Muscle of leg (tissue), 11 donors: ENCODE measurements around the gene USP47. TPM values are rescaled to one million over a fixed set of nuclear protein-coding genes. Genes with fewer than 3 reads are reported as not detected.

Experiments used
- DNase-seq: peaks from one replicate; pipeline ENCODE4 v3.0.0; 2013
- H3K27ac ChIP-seq: one replicate; pipeline ENCODE4 v1.5.1; 2013; ENCODE audit warnings: mild to moderate bottlenecking, low read length, control low read depth
- H3K27me3 ChIP-seq: one replicate; pipeline ENCODE4 v1.6.1; 2013; ENCODE audit warnings: low read length; ENCODE audit not compliant: control insufficient read depth, insufficient read depth
- H3K36me3 ChIP-seq: one replicate; pipeline ENCODE4 v1.6.1; 2013; ENCODE audit warnings: low read length; ENCODE audit not compliant: control insufficient read depth, insufficient read depth
- H3K4me1 ChIP-seq: one replicate; pipeline ENCODE4 v1.6.1; 2013; ENCODE audit warnings: low read length; ENCODE audit not compliant: control insufficient read depth, insufficient read depth
- H3K4me3 ChIP-seq: one replicate; pipeline ENCODE4 v1.5.1; 2013; ENCODE audit warnings: low read length, control low read depth
- H3K9me3 ChIP-seq: replicated peaks from 2 replicates; pipeline ENCODE4 v1.6.1; 2013; ENCODE audit warnings: low read depth, low read length; ENCODE audit not compliant: control insufficient read depth
- WGBS: methylation state at CpG from one replicate; pipeline ENCODE4 v1.1.5; 2013; ENCODE audit warnings: missing lambda C conversion rate; ENCODE audit not compliant: insufficient coverage; 5-methylcytosine and 5-hydroxymethylcytosine counted together
- polyA plus RNA-seq, 8 donors: library from polyadenylated mRNA; unstranded; fragments of 120-200 nt; gene quantifications; one replicate each; pipeline versions ENCODE4 v1.2.1 to v1.2.3, GENCODE V29; 2013; ENCODE audit warnings: inconsistent platforms in 1 of 8, low replicate concordance in 1 of 8; ENCODE audit not compliant: insufficient read length in 8 of 8, insufficient read depth in 1 of 8
- total RNA-seq: library from RNA; stranded (reverse); fragments of 120-200 nt; gene quantifications from one replicate; pipeline ENCODE4 v1.2.4, GENCODE V29; 2013

USP47 gene
- total and polyA plus RNA-seq, 9 donors, result 50.1 to 74.4 (median 67.7) TPM

DNA sequence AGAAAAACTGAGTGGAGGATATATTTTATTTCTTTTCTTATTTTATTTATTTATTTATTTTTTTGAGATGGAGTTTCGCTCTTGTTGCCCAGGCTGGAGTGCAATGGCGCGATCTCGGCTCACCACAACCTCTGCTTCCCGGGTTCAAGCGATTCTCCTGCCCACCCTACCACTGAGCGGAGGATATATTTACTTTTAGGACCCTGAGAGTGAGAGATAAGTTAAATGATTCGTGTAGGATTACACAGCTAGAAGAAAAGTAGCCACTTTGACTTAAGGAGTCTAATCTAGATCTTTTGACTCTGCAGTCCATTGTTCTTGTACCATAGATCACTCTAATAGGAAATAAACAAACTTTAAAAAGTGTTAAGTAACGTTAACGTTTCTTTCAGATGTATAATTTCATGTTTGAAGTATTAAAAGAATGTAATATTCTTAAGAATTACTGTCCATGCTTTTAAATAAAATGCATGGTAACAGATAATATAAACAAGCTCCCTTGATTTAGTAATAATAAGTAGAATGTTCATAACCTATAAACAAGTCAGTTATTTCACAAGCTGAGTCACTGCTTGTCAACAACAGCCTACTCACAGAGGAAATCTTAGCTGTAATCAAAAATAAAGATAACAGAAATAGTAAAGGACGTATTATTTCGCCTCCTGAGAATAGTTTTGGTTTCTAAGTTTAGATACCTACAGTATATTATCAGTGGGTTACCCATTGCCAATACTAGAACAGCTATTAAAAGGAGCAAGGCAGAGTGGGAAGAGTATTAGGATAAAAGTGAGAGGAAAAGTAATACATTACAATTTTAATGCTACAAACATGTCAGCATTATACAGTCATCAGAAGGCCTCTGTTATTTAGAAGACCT lies 18.6 kb downstream of the USP47 start:
- no peak for DNase-seq
- H3K4me3 ChIP-seq, result no peak overlapping the region
- no peaks in the 10 kb centered on the region for H3K27me3 ChIP-seq
- H3K27ac ChIP-seq, result no peak overlapping the region
- no peaks in the 10 kb centered on the region for H3K36me3 ChIP-seq
- H3K4me1 ChIP-seq, result no peaks in the 10 kb centered on the region
- WGBS, result no CpG with 5 or more reads among the region's 12 CpGs
- no peaks in the 10 kb centered on the region for H3K9me3 ChIP-seq

DNA sequence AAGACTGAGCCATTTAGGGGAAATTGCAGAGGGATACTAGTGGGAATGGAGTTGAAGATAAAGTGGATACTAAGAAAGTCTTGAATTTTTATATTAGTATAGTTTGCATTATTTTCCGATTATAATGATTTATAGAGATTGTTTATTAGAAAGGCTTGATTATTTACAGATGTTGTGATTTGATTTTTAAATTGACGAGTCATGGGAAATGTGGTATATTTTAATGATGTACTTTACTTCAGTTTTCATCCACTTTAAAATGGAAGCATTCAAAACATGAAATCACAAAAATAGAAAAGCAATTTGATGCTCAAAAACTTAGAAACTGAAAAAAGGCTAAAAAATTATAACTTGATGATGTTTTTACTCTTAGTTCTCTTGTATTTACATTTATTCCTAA lies 21.2 kb downstream of the USP47 start:
- no CpG with 5 or more reads among the region's 2 CpGs for WGBS
- H3K36me3 ChIP-seq, result peaks cover 2% of the 10 kb centered on the region
- no peak overlapping the region for H3K27ac ChIP-seq
- H3K27me3 ChIP-seq, result no peaks in the 10 kb centered on the region
- H3K9me3 ChIP-seq, result peaks cover 10% of the 10 kb centered on the region
- H3K4me3 ChIP-seq, result no peak overlapping the region
- H3K4me1 ChIP-seq, result no peaks in the 10 kb centered on the region
- DNase-seq, result no peak

DNA sequence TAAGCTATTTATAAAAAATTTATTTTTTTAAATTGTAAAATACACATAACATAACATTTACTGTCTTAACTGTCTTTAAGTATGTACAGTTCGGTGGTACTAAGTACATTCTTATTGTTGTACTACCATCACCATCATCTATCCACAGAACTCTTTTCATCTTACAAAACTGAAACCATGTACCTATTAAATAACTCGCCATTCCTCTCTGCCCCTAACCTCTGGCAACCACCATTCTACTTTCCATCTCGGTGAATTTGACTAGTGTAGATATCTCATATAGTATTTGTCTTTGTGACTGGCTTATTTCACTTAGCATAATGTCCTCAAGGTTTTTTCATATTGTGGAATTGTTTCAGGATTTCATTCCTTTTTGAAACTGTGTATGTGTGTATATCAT lies 22.6 kb downstream of the USP47 start:
- H3K4me1 ChIP-seq, result no peaks in the 10 kb centered on the region

GRCh38 chr11:11864803-11865202 lies 23.0 kb downstream of the USP47 start:
- no peak for DNase-seq
- H3K4me1 ChIP-seq, result no peaks in the 10 kb centered on the region

More for the DNA sequence above, 22.6 kb downstream of the USP47 start:
- Histone ChIP-seq H3K27ac (no peak overlapping the region), H3K4me3 (no peak overlapping the region), H3K9me3 (peaks cover 15% of the 10 kb centered on the region), H3K27me3 (no peaks in the 10 kb centered on the region), H3K36me3 (peaks cover 2% of the 10 kb centered on the region)
- no peak for DNase-seq
- no CpG with 5 or more reads among the region's 3 CpGs for WGBS

DNA sequence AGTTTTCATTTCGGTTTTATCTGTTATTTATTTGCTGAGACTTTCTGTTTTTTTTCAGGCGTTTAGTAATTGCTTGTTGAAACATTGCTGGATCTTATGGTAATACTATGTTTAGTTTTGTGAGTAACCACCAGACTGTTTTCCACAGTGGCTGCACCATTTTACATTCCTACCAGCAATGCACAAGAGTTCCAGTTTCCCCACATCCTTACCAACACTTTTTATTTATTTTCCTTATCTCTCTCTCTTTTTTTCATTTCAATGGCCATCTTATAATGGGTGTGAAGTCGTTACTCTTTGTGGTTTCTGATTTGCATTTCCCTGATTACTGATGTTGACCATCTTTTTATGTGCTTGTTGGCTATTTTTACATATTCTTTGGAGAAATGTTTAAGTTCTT lies 23.7 kb downstream of the USP47 start:
- no peak overlapping the region for H3K4me3 ChIP-seq
- no peak for DNase-seq
- no peaks in the 10 kb centered on the region for H3K4me1 ChIP-seq
- H3K27me3 ChIP-seq, result no peaks in the 10 kb centered on the region
- no peak overlapping the region for H3K27ac ChIP-seq
- peaks cover 2% of the 10 kb centered on the region for H3K36me3 ChIP-seq
- H3K9me3 ChIP-seq, result peaks cover 15% of the 10 kb centered on the region
- WGBS, result no CpG with 5 or more reads among the region's 3 CpGs

More at GRCh38 chr11:11864803-11865202, 23.0 kb downstream of the USP47 start:
- Histone ChIP-seq H3K4me3 (no peak overlapping the region), H3K9me3 (peaks cover 15% of the 10 kb centered on the region), H3K27ac (no peak overlapping the region), H3K27me3 (no peaks in the 10 kb centered on the region), H3K36me3 (peaks cover 2% of the 10 kb centered on the region)
- WGBS, result no CpG with 5 or more reads among the region's 1 CpG

- WGBS, result 88% methylated on average over 1 of the region's 1 CpG
- peaks cover 2% of the 10 kb centered on the region for H3K36me3 ChIP-seq
- H3K27me3 ChIP-seq, result no peaks in the 10 kb centered on the region
- peaks cover 15% of the 10 kb centered on the region for H3K9me3 ChIP-seq
- H3K4me3 ChIP-seq, result no peak overlapping the region
- DNase-seq, result no peak
- no peak overlapping the region for H3K27ac ChIP-seq
- no peaks in the 10 kb centered on the region for H3K4me1 ChIP-seq
Observed at GRCh38 chr11:11866203-11866602, 24.4 kb downstream of the USP47 start.

GRCh38 chr11:11867720-11868119 lies 25.9 kb downstream of the USP47 start:
- Histone ChIP-seq H3K27me3 (no peaks in the 10 kb centered on the region), H3K4me3 (no peak overlapping the region), H3K9me3 (peaks cover 15% of the 10 kb centered on the region), H3K4me1 (no peaks in the 10 kb centered on the region), H3K36me3 (peaks cover 2% of the 10 kb centered on the region), H3K27ac (no peak overlapping the region)
- no peak for DNase-seq
- no CpG with 5 or more reads among the region's 1 CpG for WGBS

DNA sequence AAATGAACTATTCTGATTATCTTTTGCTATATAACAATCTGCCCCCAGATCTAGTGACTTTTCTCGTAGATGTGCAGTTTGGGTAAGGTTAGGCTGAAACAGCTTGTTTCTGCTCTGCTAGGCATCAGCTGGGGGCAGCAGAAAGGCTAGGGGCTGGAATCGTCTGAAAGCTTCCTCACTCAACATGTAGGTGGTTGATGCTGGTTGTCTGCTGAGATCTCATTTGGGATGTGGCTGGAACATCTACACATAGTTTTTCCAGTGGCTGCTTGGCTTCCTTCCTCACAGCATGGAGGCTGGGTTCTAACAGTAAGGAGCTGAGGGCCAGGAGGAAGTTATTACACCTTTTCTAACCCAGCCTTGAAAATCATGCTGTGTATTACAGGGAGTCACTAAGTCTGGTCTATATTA lies 30.2 kb downstream of the USP47 start:
- no peak overlapping the region for H3K4me3 ChIP-seq
- no peaks in the 10 kb centered on the region for H3K27me3 ChIP-seq
- H3K36me3 ChIP-seq, result peaks cover 1% of the 10 kb centered on the region
- H3K4me1 ChIP-seq, result no peaks in the 10 kb centered on the region
- 40% methylated on average over 1 of the region's 2 CpGs for WGBS
- H3K9me3 ChIP-seq, result peaks cover 11% of the 10 kb centered on the region
- peak; percentile 12 for DNase-seq
- H3K27ac ChIP-seq, result no peak overlapping the region

DNA sequence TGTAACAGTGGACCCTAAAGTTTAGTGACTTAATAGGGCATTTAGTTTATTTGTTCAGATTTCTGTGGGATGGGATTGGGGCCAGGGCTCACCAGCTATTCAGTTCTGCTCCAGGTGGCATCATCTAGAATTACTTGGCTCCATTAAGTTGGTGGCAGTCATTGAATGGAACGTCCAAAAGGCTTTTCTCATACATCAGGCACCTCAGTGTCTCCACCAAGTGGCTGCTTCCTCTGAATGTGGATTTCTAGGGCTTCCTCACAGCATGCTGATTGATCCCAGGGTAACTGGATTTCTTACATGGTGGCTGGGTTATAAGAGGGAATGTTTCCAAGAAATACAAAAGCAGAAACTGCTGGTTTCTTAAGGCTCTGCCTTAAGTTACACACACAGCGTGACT lies 34.7 kb downstream of the USP47 start:
- no peak for DNase-seq
- no CpG with 5 or more reads among the region's 2 CpGs for WGBS
- Histone ChIP-seq H3K9me3 (no peaks in the 10 kb centered on the region), H3K27ac (no peak overlapping the region), H3K4me1 (no peaks in the 10 kb centered on the region), H3K36me3 (no peaks in the 10 kb centered on the region), H3K4me3 (no peak overlapping the region), H3K27me3 (no peaks in the 10 kb centered on the region)

GRCh38 chr11:11880179-11880578 lies 38.4 kb downstream of the USP47 start:
- no peaks in the 10 kb centered on the region for H3K9me3 ChIP-seq
- H3K4me3 ChIP-seq, result no peak overlapping the region
- no peaks in the 10 kb centered on the region for H3K27me3 ChIP-seq
- WGBS, result no CpG with 5 or more reads among the region's 2 CpGs
- H3K4me1 ChIP-seq, result no peaks in the 10 kb centered on the region
- DNase-seq, result no peak
- H3K36me3 ChIP-seq, result peaks cover 8% of the 10 kb centered on the region
- no peak overlapping the region for H3K27ac ChIP-seq
